H1 (cell line): ENCODE results near the gene CSNK2B. TPM values are rescaled to one million over a fixed set of nuclear protein-coding genes. Genes with fewer than 3 reads are reported as not detected.
A peak's percentile ranks its signal among the peaks of the same experiment; 100 is the strongest.

ENCODE experiments used
- CTCF ChIA-PET: fragments of 300-600 bp; sonication (Branson Sonifier 250); formaldehyde crosslinking; loops from one replicate; lab custom pipeline; 2021; ENCODE audit not compliant: partially characterized antibody; lab: Charles Lee
- POLR2A ChIA-PET: fragments of 300-600 bp; sonication (Branson Sonifier 250); formaldehyde crosslinking; loops from one replicate; lab custom pipeline; 2021; ENCODE audit warnings: inconsistent platforms; ENCODE audit not compliant: partially characterized antibody; lab: Charles Lee
- DNase-seq, 2 experiments: peaks; one replicate each; pipeline versions ENCODE4 v3.0.0 to v3.0.0-alpha.2; 2010 to 2022; ENCODE audit warnings: low spot score in 2 of 2, low read depth in 1 of 2, mixed read lengths in 1 of 2
- FAIRE-seq: peaks from 2 replicates; lab custom pipeline; 2011; peaks lifted over from hg19 to GRCh38; lab: Jason Lieb, UNC
- H2AFZ ChIP-seq: 2 replicates; pipeline ENCODE4 v1.8.1; 2012; ENCODE audit warnings: low read length, inconsistent platforms
- H2AK5ac ChIP-seq: 2 replicates; pipeline ENCODE4 v1.6.1; 2013; ENCODE audit warnings: low read depth, low read length
- H2BK120ac ChIP-seq: replicated peaks from 2 replicates; pipeline ENCODE3; 2013; ENCODE audit warnings: low read depth, low read length, inconsistent platforms
- H2BK12ac ChIP-seq: 2 replicates; pipeline ENCODE4 v1.6.1; 2013; ENCODE audit warnings: low read depth, low read length
- H2BK15ac ChIP-seq: 2 replicates; pipeline ENCODE4 v1.6.1; 2013; ENCODE audit warnings: low read length
- H2BK20ac ChIP-seq: 2 replicates; pipeline ENCODE4 v1.6.1; 2013; ENCODE audit warnings: low read length
- H2BK5ac ChIP-seq: 2 replicates; pipeline ENCODE4 v1.6.1; 2013; ENCODE audit warnings: low read depth, low read length
- H3K14ac ChIP-seq: 2 replicates; pipeline ENCODE4 v1.6.1; 2013; ENCODE audit warnings: inconsistent platforms; ENCODE audit not compliant: insufficient read length
- H3K18ac ChIP-seq: 2 replicates; pipeline ENCODE4 v1.6.1; 2013; ENCODE audit warnings: low read length; ENCODE audit errors: extremely low read depth
- H3K23ac ChIP-seq: 2 replicates; pipeline ENCODE4 v1.6.1; 2013; ENCODE audit warnings: inconsistent platforms; ENCODE audit not compliant: insufficient read length
- H3K23me2 ChIP-seq: 2 replicates; pipeline ENCODE4 v1.6.1; 2013; ENCODE audit warnings: low read depth, low read length
- H3K27ac ChIP-seq: 2 replicates; pipeline ENCODE4 v1.6.1; 2011; ENCODE audit warnings: low read depth, low read length, inconsistent platforms
- H3K27me3 ChIP-seq, 4 experiments: replicated peaks in 1 of 4; 1 replicate in 1 of 4; 2 replicates in 3 of 4; pipeline versions ENCODE4 v1.6.1 to v1.8.1; 2011 to 2013; ENCODE audit warnings: low read length in 3 of 4, mild to moderate bottlenecking in 3 of 4, inconsistent platforms in 2 of 4, mixed read lengths in 2 of 4, moderate library complexity in 1 of 4; ENCODE audit not compliant: control insufficient read depth in 3 of 4, insufficient read depth in 3 of 4; ENCODE audit errors: extremely low read depth in 1 of 4
- H3K36me3 ChIP-seq, 4 experiments: 2 replicates each; pipeline versions ENCODE4 v1.6.1 to v1.8.1; 2011 to 2013; ENCODE audit warnings: mild to moderate bottlenecking in 4 of 4, low read length in 3 of 4, moderate library complexity in 2 of 4, control low read depth in 1 of 4, inconsistent platforms in 1 of 4; ENCODE audit not compliant: insufficient read depth in 4 of 4, control insufficient read depth in 2 of 4
- H3K4ac ChIP-seq: replicated peaks from 2 replicates; pipeline ENCODE3; 2013; ENCODE audit warnings: low read length, low read depth, mixed read lengths, inconsistent platforms; ENCODE audit not compliant: insufficient read length
- H3K4me1 ChIP-seq, 4 experiments: replicated peaks in 1 of 4; 1 replicate in 1 of 4; 2 replicates in 3 of 4; pipeline versions ENCODE4 v1.6.1 to v1.8.1; 2011 to 2013; ENCODE audit warnings: low read length in 3 of 4, inconsistent platforms in 2 of 4, mixed read lengths in 1 of 4; ENCODE audit not compliant: insufficient read depth in 4 of 4, control insufficient read depth in 3 of 4
- H3K4me2 ChIP-seq, 2 experiments: 2 replicates each; pipeline versions ENCODE4 v1.6.1 to v1.8.1; 2011 to 2013; ENCODE audit warnings: low read depth in 2 of 2, low read length in 2 of 2, control low read depth in 1 of 2, inconsistent platforms in 1 of 2, mild to moderate bottlenecking in 1 of 2; ENCODE audit not compliant: insufficient read depth in 1 of 2
- H3K4me3 ChIP-seq, 4 experiments: fragments of 200-600, 300-600 bp in 1 of 4; sonication (generic), shearing (Covaris generic), sonication (Bioruptor Twin) in 1 of 4; 2 replicates each; pipeline versions ENCODE4 v1.5.1 to v1.8.1; 2011 to 2016; ENCODE audit warnings: low read length in 4 of 4, low read depth in 3 of 4, control low read depth in 2 of 4, inconsistent platforms in 2 of 4, mild to moderate bottlenecking in 2 of 4, mixed read lengths in 1 of 4, moderate library complexity in 1 of 4; ENCODE audit not compliant: insufficient read depth in 2 of 4; ENCODE audit errors: extremely low read depth in 1 of 4
- H3K56ac ChIP-seq: replicated peaks from 2 replicates; pipeline ENCODE3; 2013; ENCODE audit warnings: low read depth, mild to moderate bottlenecking, mixed read lengths, low read length, inconsistent platforms; ENCODE audit not compliant: insufficient read length
- H3K79me1 ChIP-seq: 2 replicates; pipeline ENCODE4 v1.6.1; 2013; ENCODE audit warnings: low read depth, low read length, control low read depth
- H3K79me2 ChIP-seq, 2 experiments: 2 replicates each; pipeline versions ENCODE4 v1.6.1 to v1.8.1; 2012 to 2013; ENCODE audit warnings: low read length in 2 of 2, mild to moderate bottlenecking in 2 of 2, inconsistent platforms in 1 of 2; ENCODE audit not compliant: insufficient read depth in 2 of 2, control insufficient read depth in 1 of 2
- H3K9ac ChIP-seq, 4 experiments: replicated peaks in 1 of 4; 1 replicate in 1 of 4; 2 replicates in 3 of 4; pipeline versions ENCODE4 v1.6.1 to v1.8.1; 2011 to 2013; ENCODE audit warnings: low read depth in 3 of 4, low read length in 3 of 4, control low read depth in 2 of 4, mild to moderate bottlenecking in 2 of 4, moderate library complexity in 2 of 4, inconsistent platforms in 1 of 4; ENCODE audit errors: extremely low read depth in 1 of 4
- H3K9me3 ChIP-seq, 2 experiments: 2 replicates each; pipeline versions ENCODE4 v1.6.1 to v1.8.1; 2012 to 2013; ENCODE audit warnings: mild to moderate bottlenecking in 2 of 2, moderate library complexity in 2 of 2, control low read depth in 1 of 2, inconsistent platforms in 1 of 2, low read depth in 1 of 2, low read length in 1 of 2, mixed read lengths in 1 of 2; ENCODE audit not compliant: insufficient read depth in 2 of 2
- H4K20me1 ChIP-seq, 2 experiments: replicated peaks in 1 of 2; 2 replicates each; pipeline versions ENCODE3 to v1.8.1; 2011 to 2013; ENCODE audit warnings: inconsistent platforms in 2 of 2, low read length in 2 of 2, mild to moderate bottlenecking in 1 of 2; ENCODE audit not compliant: insufficient read depth in 2 of 2, control insufficient read depth in 1 of 2
- H4K5ac ChIP-seq: 2 replicates; pipeline ENCODE4 v1.6.1; 2013; ENCODE audit warnings: low read length, low read depth, mixed read lengths, inconsistent platforms; ENCODE audit not compliant: insufficient read length
- H4K8ac ChIP-seq: 2 replicates; pipeline ENCODE4 v1.8.0; 2013; ENCODE audit warnings: mild to moderate bottlenecking, moderate library complexity, low read length, inconsistent platforms; ENCODE audit not compliant: insufficient read depth; ENCODE audit errors: extremely low read depth
- H4K91ac ChIP-seq: replicated peaks from 2 replicates; pipeline ENCODE3; 2013; ENCODE audit warnings: low read length, mixed read lengths, inconsistent platforms; ENCODE audit not compliant: insufficient read length
- CEBPB ChIP-seq: IDR thresholded peaks from 2 replicates; pipeline ENCODE4 v1.6.1; 2012; ENCODE audit warnings: low read depth, low read length
- HDAC6 ChIP-seq: IDR thresholded peaks from one replicate; pipeline ENCODE4 v1.7.1; 2012; ENCODE audit warnings: low read depth, mild to moderate bottlenecking, inconsistent platforms, low read length, moderate library complexity
- JUN ChIP-seq: IDR thresholded peaks from 2 replicates; pipeline ENCODE4 v1.6.1; 2011; ENCODE audit warnings: low read depth, mild to moderate bottlenecking, improper control_type of control experiment, low read length
- KDM1A ChIP-seq: fragments of 200-600, 300-600 bp; sonication (generic); IDR thresholded peaks from 2 replicates; pipeline ENCODE4 v1.7.1; 2016; ENCODE audit warnings: mild to moderate bottlenecking, low read length, borderline replicate concordance
- MAFK ChIP-seq: IDR thresholded peaks from 2 replicates; pipeline ENCODE4 v1.6.1; 2012; ENCODE audit warnings: low read depth, mild to moderate bottlenecking, improper control_type of control experiment, low read length
- RXRA ChIP-seq: IDR thresholded peaks from 2 replicates; pipeline ENCODE4 v1.6.1; 2011; ENCODE audit warnings: low read depth, mild to moderate bottlenecking, low read length, moderate library complexity; ENCODE audit not compliant: insufficient read depth
- SIRT6 ChIP-seq: IDR thresholded peaks from one replicate; pipeline ENCODE4 v1.7.1; 2012; ENCODE audit warnings: low read length, inconsistent platforms
- SP4 ChIP-seq: IDR thresholded peaks from 2 replicates; pipeline ENCODE4 v1.6.1; 2012; ENCODE audit warnings: low read length, inconsistent platforms
- WGBS, 2 experiments: shearing (Covaris generic) in 1 of 2; methylation state at CpG; one replicate each; pipeline versions ENCODE4 v1.1.6 to v1.1.7; 2013 to 2015; ENCODE audit warnings: low lambda C conversion rate in 2 of 2, mixed read lengths in 2 of 2, inconsistent platforms in 1 of 2, low coverage in 1 of 2, missing lambda C conversion rate in 1 of 2; ENCODE audit not compliant: insufficient replicate concordance in 2 of 2, insufficient coverage in 1 of 2, insufficient read length in 1 of 2; ENCODE audit errors: extremely low coverage in 1 of 2, missing lambda C conversion rate in 1 of 2; 5-methylcytosine and 5-hydroxymethylcytosine counted together
- polyA plus RNA-seq, 7 experiments: library from polyadenylated mRNA; depleted of rRNA in 3 of 7; stranded (reverse) in 5 of 7; unstranded in 2 of 7; fragments of >200 nt in 5 of 7; fragments of 200-250 nt in 2 of 7; gene quantifications; 1 replicate in 5 of 7; 2 replicates in 1 of 7; 4 replicates in 1 of 7; pipeline versions ENCODE4 v1.2.1 to v1.2.3, GENCODE V29; 2011 to 2013; ENCODE audit warnings: missing spikeins in 2 of 7, mixed read lengths in 2 of 7
- total RNA-seq: library from RNA; stranded (reverse); fragmentation: NEBNext Ultra II Directional; extraction: Animal tissue kit (Norgen Biotek cat#: 25700); gene quantifications from 2 replicates; pipeline ENCODE4 v1.2.1, GENCODE V29; 2021
- TF ChIP-seq, protein P1 (sequence below): IDR thresholded peaks from 2 replicates; pipeline ENCODE4 v1.6.1; 2012; ENCODE audit warnings: inconsistent platforms
- TF ChIP-seq, protein P2 (sequence below): IDR thresholded peaks from 2 replicates; pipeline ENCODE4 v1.6.1; 2012; ENCODE audit warnings: low read length, inconsistent platforms

The CSNK2B gene
- total and polyA plus RNA-seq, 2 of the 8 experiments (the other 6 are each of a cell fraction or from before 2014, with no cell fraction given), result 169 to 208 TPM

DNA sequence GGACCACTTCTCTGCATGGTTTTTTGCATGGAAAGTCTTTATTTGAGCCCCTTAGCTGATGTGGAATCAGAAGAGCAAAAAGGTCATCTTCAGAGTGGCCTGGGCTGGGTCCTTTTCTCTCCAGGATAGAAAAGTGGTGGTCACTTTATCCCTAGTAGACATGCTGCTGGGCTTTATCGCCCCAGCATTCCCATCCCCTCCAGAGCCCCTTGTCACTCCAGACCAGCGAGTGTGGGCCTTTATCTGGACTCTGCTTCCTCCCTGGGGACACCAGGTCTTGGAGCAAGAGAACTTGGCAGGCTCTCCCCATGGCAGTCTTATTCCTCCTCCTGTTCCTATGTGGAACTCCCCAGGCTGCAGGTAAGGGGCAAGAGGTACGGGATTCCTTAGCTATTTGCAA is 40.7 kb downstream of the CSNK2B start, which contains the start of gene LY6G6F:
LY6G6F (plus strand) TSS at position 268 of the 400 bp plus-strand sequence; CDS start at position 309, 41 bp downstream.
- no peak within 1 kb of the TSS for H3K56ac ChIP-seq
- no peak within 1 kb of the TSS for H3K4me2 ChIP-seq
- no peak within 1 kb of the TSS for H4K5ac ChIP-seq
- no peak within 1 kb of the TSS for H3K9ac ChIP-seq
- peaks cover 0 to 7% of the 10 kb centered on the region in 2 experiments; a peak in 2 of 4 replicates for H3K79me2 ChIP-seq
- no peak within 1 kb of the TSS for H2BK20ac ChIP-seq
- CTCF ChIA-PET, result interaction anchor here (0.7 to 1.6 kb wide), 5 partner anchors 9 to 63 kb away, joined by 3 to 6 read pairs (median 3); partner anchors contain the start of gene LY6G6D
- POLR2A ChIA-PET, result interaction anchor here (0.9 to 1.1 kb wide), 3 partner anchors 33 to 108 kb away, joined by 3 to 5 read pairs (median 3); partner anchors contain the start of gene MSH5
- peaks cover 11% of the 10 kb centered on the region; the same call in 1 of the 2 replicates for H3K23me2 ChIP-seq
- no peak within 1 kb of the TSS for H3K23ac ChIP-seq
- no peak within 1 kb of the TSS for H4K91ac ChIP-seq
- H2BK5ac ChIP-seq, result no peak within 1 kb of the TSS
- H3K4ac ChIP-seq, result no peak within 1 kb of the TSS
- H3K79me1 ChIP-seq, result peaks cover 4% of the 10 kb centered on the region; the same call in 1 of the 2 replicates
- no peak within 1 kb of the TSS for H2AK5ac ChIP-seq
- H3K27ac ChIP-seq, result no peak within 1 kb of the TSS
- 77% methylated on average over 3 of the region's 3 CpGs; no CpG with 5 or more reads in 1 of the 2 experiments for WGBS, 2 experiments
- H2BK120ac ChIP-seq, result no peak within 1 kb of the TSS
- H3K36me3 ChIP-seq, result no peaks in the 10 kb centered on the region
- H3K27me3 ChIP-seq, result no peaks in the 10 kb centered on the region
- H2AFZ ChIP-seq, result no peak within 1 kb of the TSS
- no peaks in the 10 kb centered on the region for H3K9me3 ChIP-seq
- no peak within 1 kb of the TSS for H3K4me3 ChIP-seq
- no peaks in the 10 kb centered on the region for H4K20me1 ChIP-seq
- TF ChIP-seq RXRA (no peak), HDAC6 (no peak), SIRT6 (no peak), SP4 (no peak), MAFK (no peak), JUN (no peak), KDM1A (no peak), CEBPB (no peak)
- TF ChIP-seq, protein P1, sequence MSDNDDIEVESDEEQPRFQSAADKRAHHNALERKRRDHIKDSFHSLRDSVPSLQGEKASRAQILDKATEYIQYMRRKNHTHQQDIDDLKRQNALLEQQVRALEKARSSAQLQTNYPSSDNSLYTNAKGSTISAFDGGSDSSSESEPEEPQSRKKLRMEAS, result no peak
- TF ChIP-seq, protein P2, sequence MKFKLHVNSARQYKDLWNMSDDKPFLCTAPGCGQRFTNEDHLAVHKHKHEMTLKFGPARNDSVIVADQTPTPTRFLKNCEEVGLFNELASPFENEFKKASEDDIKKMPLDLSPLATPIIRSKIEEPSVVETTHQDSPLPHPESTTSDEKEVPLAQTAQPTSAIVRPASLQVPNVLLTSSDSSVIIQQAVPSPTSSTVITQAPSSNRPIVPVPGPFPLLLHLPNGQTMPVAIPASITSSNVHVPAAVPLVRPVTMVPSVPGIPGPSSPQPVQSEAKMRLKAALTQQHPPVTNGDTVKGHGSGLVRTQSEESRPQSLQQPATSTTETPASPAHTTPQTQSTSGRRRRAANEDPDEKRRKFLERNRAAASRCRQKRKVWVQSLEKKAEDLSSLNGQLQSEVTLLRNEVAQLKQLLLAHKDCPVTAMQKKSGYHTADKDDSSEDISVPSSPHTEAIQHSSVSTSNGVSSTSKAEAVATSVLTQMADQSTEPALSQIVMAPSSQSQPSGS, result no peak
- TF ChIP-seq, all 59 proteins: peak for 0
- H3K18ac ChIP-seq, result no peak within 1 kb of the TSS
- no peak within 1 kb of the TSS for H2BK15ac ChIP-seq
- H2BK12ac ChIP-seq, result no peak within 1 kb of the TSS
- H3K14ac ChIP-seq, result no peak within 1 kb of the TSS
- FAIRE-seq (no peak), DNase-seq (no peak)
- H4K8ac ChIP-seq, result peak within 1 kb of the TSS; percentile 82; the same call in 1 of the 2 replicates
- H3K4me1 ChIP-seq, result peaks cover 2 to 8% (median 3%) of the 10 kb centered on the region in 4 experiments; a peak in 5 of 7 replicates
